ENCODE measurements around the gene UNC80. TPM values are rescaled to one million over a fixed set of nuclear protein-coding genes. Genes with fewer than 3 reads are reported as not detected.

UNC80 gene
- total RNA-seq, 4 donors from 2014 or later: 0.02 to 0.62 (median 0.15) TPM; not detected in 1

DNA sequence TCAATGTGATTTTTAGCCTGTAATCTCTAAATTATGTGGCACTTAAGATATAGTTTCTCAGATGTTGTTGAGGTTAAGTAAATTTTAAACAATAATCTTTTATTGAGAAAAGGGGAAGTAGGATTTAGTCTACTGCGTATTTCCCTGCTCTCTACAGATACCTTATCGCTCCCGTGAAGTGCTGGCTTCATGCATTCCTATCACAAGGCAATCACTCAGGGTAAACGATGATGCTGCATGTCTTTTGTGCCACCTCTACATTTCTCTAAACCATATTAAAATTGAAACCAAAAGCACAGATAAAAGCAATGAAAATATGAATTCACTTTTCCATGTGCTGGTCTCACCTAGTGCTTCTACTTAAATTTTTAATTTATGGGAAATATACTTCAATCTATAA lies 216.4 kb downstream of the UNC80 start:
- intact Hi-C loops (cut with DNase I; ENCODE audit: low total_unique reads): no loop called here
- DNase-seq (ENCODE audit: low spot score in 2 of 2): no peak
- WGBS, 2 donors: 86 to 88% methylated on average over 4 of the region's 4 CpGs
- H3K4me3 ChIP-seq (ENCODE audit: low read depth, poor library complexity, severe bottlenecking): no peak overlapping the region
- TF ChIP-seq, protein P1, sequence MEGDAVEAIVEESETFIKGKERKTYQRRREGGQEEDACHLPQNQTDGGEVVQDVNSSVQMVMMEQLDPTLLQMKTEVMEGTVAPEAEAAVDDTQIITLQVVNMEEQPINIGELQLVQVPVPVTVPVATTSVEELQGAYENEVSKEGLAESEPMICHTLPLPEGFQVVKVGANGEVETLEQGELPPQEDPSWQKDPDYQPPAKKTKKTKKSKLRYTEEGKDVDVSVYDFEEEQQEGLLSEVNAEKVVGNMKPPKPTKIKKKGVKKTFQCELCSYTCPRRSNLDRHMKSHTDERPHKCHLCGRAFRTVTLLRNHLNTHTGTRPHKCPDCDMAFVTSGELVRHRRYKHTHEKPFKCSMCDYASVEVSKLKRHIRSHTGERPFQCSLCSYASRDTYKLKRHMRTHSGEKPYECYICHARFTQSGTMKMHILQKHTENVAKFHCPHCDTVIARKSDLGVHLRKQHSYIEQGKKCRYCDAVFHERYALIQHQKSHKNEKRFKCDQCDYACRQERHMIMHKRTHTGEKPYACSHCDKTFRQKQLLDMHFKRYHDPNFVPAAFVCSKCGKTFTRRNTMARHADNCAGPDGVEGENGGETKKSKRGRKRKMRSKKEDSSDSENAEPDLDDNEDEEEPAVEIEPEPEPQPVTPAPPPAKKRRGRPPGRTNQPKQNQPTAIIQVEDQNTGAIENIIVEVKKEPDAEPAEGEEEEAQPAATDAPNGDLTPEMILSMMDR (IDR thresholded peaks at IDR 0.05): no peak
- no peak for TF ChIP-seq POLR2A (IDR thresholded peaks at IDR 0.05)

DNA sequence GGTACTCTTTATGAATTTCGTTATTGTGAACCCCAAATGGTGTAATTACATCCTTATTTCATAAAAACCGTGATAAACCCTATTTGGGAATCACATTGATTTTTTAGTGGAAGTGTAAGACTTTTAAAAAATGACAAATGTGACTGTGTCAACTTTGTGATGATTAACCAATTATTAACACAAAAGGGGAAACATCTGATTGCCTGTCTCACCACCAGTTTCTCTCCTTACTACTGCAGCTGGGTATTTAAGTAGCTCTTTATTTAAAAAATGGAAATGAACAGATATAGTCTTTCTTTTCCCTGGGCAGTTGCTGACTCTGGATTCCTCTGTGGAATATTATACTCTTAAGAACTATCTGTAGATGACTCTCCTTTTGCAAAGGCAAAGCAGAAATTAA lies 219.2 kb downstream of the UNC80 start:
- no peak overlapping the region for H3K4me3 ChIP-seq (ENCODE audit: low read depth, poor library complexity, severe bottlenecking)
- WGBS, 2 donors: 74 to 83% methylated on average over 2 of the region's 2 CpGs
- intact Hi-C loops (cut with DNase I; ENCODE audit: low total_unique reads): no loop called here
- TF ChIP-seq, protein P1 (IDR thresholded peaks at IDR 0.05): no peak
- DNase-seq (ENCODE audit: low spot score in 2 of 2): no peak

DNA sequence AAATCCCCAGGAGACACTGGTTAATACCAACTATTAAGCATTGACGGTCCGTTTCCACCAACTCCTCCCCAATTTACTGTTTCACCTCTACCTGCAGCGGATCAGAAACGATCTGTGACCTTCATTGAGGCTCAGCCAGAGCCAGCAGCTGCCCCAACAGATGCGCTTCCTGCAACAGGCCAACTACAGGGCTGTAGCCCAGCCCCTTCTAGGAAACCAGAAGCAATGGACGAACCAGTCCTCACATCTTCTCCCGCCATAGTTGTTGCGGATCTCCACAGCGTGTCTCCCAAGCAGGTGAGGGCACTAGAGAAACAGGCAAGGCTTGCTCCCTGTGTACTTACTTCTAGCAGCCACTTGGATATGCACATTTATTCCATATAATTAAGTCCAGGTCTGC lies 222.3 kb downstream of the UNC80 start:
- no peak for DNase-seq (ENCODE audit: low spot score in 2 of 2)
- 90 to 92% methylated on average over 9 of the region's 9 CpGs for WGBS, 2 donors
- intact Hi-C loops (cut with DNase I; ENCODE audit: low total_unique reads): no loop called here
- no peak overlapping the region for H3K4me3 ChIP-seq (ENCODE audit: low read depth, poor library complexity, severe bottlenecking)
- TF ChIP-seq POLR2A (IDR thresholded peaks at IDR 0.05): no peak
- TF ChIP-seq, protein P1 (IDR thresholded peaks at IDR 0.05): no peak

DNA sequence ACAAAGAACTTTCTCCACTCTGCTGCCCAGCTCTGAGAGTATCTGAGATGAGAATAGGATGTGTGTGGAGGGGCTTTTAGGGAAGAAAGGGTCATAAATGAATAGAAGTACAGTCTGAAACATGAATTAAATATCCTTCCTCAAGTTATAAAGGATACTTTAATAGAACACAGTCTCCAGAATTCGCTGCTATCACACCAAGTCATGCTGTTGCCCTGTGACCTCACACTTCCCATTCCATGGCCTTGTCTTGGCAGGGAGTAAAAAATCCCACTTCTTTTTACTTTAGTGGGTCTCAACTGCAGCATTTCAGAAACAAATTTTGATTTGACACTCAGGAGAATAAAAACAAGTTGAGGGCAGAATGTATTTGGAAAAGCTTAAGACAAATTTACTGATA lies 227.0 kb downstream of the UNC80 start:
- DNase-seq (ENCODE audit: low spot score in 2 of 2): no peak
- TF ChIP-seq POLR2A (IDR thresholded peaks at IDR 0.05): no peak
- TF ChIP-seq, protein P1 (IDR thresholded peaks at IDR 0.05): no peak
- intact Hi-C loops (cut with DNase I; ENCODE audit: low total_unique reads): no loop called here
- 61 to 75% methylated on average over 1 of the region's 1 CpG for WGBS, 2 donors
- no peak overlapping the region for H3K4me3 ChIP-seq (ENCODE audit: low read depth, poor library complexity, severe bottlenecking)

DNA sequence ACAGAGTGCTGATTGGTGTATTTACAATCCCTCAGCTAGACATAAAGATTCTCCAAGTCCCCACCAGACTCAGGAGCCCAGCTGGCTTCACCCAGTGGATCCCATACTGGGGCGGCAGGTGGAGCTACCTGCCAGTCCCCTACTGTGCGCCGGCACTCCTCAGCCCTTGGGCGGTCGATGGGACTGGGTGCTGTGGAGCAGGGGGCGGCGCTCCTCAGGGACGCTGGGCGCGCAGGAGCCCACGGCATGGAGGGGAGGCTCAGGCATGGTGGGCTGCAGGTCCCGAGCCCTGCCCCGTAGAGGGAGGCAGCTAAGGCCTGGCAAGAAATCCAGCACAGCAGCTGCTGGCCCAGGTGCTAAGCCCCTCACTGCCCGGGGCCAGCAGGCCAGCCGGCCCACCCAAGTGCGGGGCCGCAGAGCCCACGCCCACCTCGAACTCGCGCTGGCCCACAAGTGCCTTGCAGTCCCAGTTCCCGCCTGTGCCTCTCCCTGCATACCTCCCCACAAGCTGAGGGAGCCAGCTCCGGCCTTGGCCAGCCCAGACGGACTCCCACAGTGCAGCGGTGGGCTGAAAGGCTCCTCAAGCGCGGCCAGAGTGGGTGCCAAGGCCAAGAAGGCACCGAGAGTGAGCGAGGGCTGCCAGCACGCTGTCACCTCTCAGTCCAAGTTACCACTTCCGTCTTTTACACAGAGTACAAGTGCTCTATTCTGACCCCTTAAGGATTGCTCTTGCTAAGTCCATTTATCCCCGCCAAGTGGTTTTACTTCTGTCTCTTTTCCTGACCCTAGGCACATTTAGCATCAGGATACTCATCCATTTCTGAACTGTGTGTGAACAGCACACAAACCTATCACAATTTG lies 229.1 kb downstream of the UNC80 start:
- no peak for DNase-seq (ENCODE audit: low spot score in 2 of 2)
- no peak overlapping the region for H3K4me3 ChIP-seq (ENCODE audit: low read depth, poor library complexity, severe bottlenecking)
- TF ChIP-seq, protein P1 (IDR thresholded peaks at IDR 0.05): no peak
- no peak for TF ChIP-seq POLR2A (IDR thresholded peaks at IDR 0.05)
- intact Hi-C loops (cut with DNase I; ENCODE audit: low total_unique reads): no loop called here
- WGBS, 2 donors: 95 to 97% methylated on average over 22 to 26 of the region's 32 CpGs

Data from lower leg skin (tissue), 4 donors.